ENCODE results near the gene VTI1A.
"Not testable (repeated sequence)": the region's sequence is repeated elsewhere in the genome, so short reads cannot be mapped to it uniquely, and the experiment has no call there.

VTI1A gene

DNA sequence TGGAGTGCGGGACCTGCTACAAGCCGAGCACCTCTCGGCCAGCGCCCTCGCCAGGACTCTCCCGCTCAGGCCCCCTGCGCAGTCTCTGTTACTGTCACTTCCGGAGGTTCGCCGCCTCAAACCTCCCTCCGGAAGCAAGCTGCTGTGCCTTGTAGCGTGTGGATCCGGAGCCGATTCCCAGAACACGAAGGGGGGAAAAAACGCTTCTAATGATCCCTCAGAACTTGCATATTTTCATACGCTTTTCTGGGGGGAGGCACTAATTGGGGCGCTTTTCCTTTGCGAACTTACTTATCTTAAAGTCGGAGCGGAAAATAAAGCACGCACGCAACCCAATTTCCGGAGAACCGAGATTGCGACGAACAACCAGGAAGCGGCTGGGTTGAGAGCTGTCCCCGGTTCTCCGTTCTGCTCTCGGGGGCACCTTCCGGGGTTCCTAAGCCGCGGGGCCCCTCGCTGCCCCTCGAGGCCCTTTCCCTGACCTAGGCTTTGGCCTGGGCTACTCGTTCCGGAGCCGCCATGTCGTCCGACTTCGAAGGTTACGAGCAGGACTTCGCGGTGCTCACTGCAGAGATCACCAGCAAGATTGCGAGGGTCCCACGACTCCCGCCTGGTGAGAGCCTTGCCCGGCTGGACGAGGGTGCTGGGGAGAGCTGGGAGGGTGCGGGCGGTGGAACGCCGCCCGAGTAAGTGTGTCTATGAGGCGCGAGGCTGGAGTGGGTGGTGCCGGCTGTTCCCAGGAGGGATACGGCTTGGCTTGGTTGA lies at the start of gene VTI1A, which contains the start of gene ZDHHC6:
Gene VTI1A, plus strand, starts transcription at position 361 of the 765 bp plus-strand sequence. Its CDS starts 159 bp downstream, at position 520.
Gene ZDHHC6, minus strand, starts transcription at position 60 of the 765 bp plus-strand sequence. CDS start 1,478 bp downstream, outside the sequence.
- no peak for TF ChIP-seq CTCF (IDR thresholded peaks at IDR 0.05; ENCODE audit: control extremely low read depth, extremely low read depth, low read depth, missing control alignments)
- CTCF ChIA-PET, result interaction anchor here (0.6 to 3.6 kb wide), 7 partner anchors 9 to 34 kb away, joined by 3 to 14 read pairs (median 4); no protein-coding TSS in a partner anchor
- DNase-seq (ENCODE audit: extremely low spot score), result peak; percentile 86
- POLR2A ChIA-PET, result interaction anchor here (1.1 kb wide), 1 partner anchor 8 kb away, joined by 3 read pairs; no protein-coding TSS in a partner anchor

DNA sequence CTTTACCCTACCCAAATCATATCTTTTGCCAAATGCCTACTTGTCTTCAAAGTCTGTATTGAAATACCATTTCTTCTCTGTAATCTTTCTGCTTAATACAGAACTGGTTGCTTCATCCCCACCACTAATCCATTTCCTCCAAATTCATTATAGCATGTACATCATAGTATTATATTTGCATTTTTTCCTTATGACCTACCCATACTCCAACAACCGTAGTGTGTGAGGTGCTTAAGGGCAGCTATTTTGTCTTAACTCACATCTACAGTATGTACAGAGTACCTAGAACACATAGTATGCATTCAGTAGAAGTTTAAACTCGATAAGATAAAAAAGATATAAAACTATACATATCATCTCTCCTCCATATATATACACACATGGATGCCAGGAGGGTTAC lies 49.4 kb upstream of the VTI1A start:
- TF ChIP-seq CTCF (IDR thresholded peaks at IDR 0.05; ENCODE audit: control extremely low read depth, extremely low read depth, low read depth, missing control alignments), result no peak
- CTCF ChIA-PET, result interaction anchor here (0.6 to 1.2 kb wide), 2 partner anchors 14 to 16 kb away, joined by 3 read pairs; no protein-coding TSS in a partner anchor
- POLR2A ChIA-PET, result no interaction called here
- DNase-seq (ENCODE audit: extremely low spot score), result no peak

- ChIA-PET POLR2A (no interaction called here), CTCF (interaction anchor here (2.0 to 3.7 kb wide), 2 partner anchors 13 to 69 kb away, joined by 6 to 10 read pairs; no protein-coding TSS in a partner anchor)
- no peak for DNase-seq (ENCODE audit: extremely low spot score)
- no peak for TF ChIP-seq CTCF (IDR thresholded peaks at IDR 0.05; ENCODE audit: control extremely low read depth, extremely low read depth, low read depth, missing control alignments)
Observed at GRCh38 chr10:112402917-112403316, 44.1 kb upstream of the VTI1A start.

- no peak for TF ChIP-seq CTCF (IDR thresholded peaks at IDR 0.05; ENCODE audit: control extremely low read depth, extremely low read depth, low read depth, missing control alignments)
- ChIA-PET CTCF (interaction anchor here (0.7 to 3.7 kb wide), 4 partner anchors 12 to 67 kb away, joined by 3 to 10 read pairs (median 4); no protein-coding TSS in a partner anchor), POLR2A (no interaction called here)
- DNase-seq (ENCODE audit: extremely low spot score), result no peak
Observed at GRCh38 chr10:112404617-112405016, 42.4 kb upstream of the VTI1A start.

DNA sequence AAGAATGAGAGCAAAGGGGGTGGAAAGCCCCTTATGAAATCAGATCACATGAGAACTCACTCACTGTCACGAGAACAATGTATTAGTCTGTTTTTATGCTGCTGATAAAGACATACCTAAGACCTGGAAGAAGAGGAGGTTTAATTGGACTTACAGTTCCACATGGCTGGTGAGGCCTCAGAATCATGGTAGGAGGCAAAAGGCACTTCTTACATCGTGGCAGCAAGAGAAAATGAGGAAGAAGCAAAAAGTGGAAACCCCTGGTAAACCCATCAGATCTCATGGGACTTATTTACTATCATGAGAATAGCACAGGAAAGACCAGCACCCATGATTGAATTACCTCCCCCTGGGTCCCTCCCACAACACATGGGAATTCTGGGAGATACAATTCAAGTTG lies 40.2 kb upstream of the VTI1A start:
- CTCF ChIA-PET; DNase-seq (ENCODE audit: extremely low spot score); POLR2A ChIA-PET: not testable (repeated sequence)

GRCh38 chr10:112407696-112408095 lies 39.3 kb upstream of the VTI1A start:
- no peak for DNase-seq (ENCODE audit: extremely low spot score)
- CTCF ChIA-PET, result interaction anchor here (1.4 kb wide), 1 partner anchor 11 kb away, joined by 5 read pairs; no protein-coding TSS in a partner anchor
- POLR2A ChIA-PET, result no interaction called here
- TF ChIP-seq CTCF (IDR thresholded peaks at IDR 0.05; ENCODE audit: control extremely low read depth, extremely low read depth, low read depth, missing control alignments), result no peak

DNA sequence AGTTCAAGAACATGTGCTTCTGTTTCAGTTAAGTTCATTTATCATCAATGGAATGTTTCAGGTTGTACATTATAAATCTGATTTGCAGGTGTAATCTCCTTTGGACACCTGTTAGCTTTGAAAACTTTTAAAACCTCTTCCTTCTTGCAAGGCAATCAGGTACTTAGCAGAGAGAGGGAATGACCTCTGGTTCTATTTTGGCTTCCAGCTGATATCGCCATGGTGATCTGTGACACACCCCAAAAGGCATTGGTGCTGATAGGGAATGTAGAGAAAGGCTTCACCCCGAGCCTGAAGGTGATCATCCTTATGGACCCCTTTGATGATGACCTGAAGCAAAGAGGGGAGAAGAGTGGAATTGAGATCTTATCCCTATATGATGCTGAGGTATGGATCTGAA lies 37.7 kb upstream of the VTI1A start:
- POLR2A ChIA-PET, result no interaction called here
- DNase-seq (ENCODE audit: extremely low spot score), result no peak
- CTCF ChIA-PET, result interaction anchor here (1.0 to 1.9 kb wide), 3 partner anchors 9 to 34 kb away, joined by 4 to 7 read pairs (median 5); no protein-coding TSS in a partner anchor
- no peak for TF ChIP-seq CTCF (IDR thresholded peaks at IDR 0.05; ENCODE audit: control extremely low read depth, extremely low read depth, low read depth, missing control alignments)
